BE2C (cell line): ENCODE measurements around the gene CMC2.

Experiments used
- DNase-seq: peaks from one replicate; pipeline ENCODE4 v3.0.0-alpha.2; 2020
- H3K27me3 ChIP-seq: fragments of 250-450 bp; sonication (Bioruptor Pico); 2 replicates; pipeline ENCODE4 v1.5.1; 2020; ENCODE audit warnings: mild to moderate bottlenecking
- H3K36me3 ChIP-seq: fragments of 250-450 bp; sonication (Bioruptor Pico); 2 replicates; pipeline ENCODE4 v1.5.1; 2020; ENCODE audit warnings: mild to moderate bottlenecking
- H3K4me1 ChIP-seq: fragments of 250-450 bp; sonication (Bioruptor Pico); 2 replicates; pipeline ENCODE4 v1.5.1; 2020
- H3K4me3 ChIP-seq: 2 replicates; pipeline ENCODE4 v1.5.1; 2011; ENCODE audit warnings: low read depth, low read length
- H3K9me3 ChIP-seq: fragments of 250-450 bp; sonication (Bioruptor Pico); 2 replicates; pipeline ENCODE4 v1.5.1; 2020
- TF ChIP-seq, protein P1 (sequence below): IDR thresholded peaks from 2 replicates; pipeline ENCODE4 v1.5.1; 2012; ENCODE audit warnings: mild to moderate bottlenecking, low read depth, low read length

CMC2 gene

DNA sequence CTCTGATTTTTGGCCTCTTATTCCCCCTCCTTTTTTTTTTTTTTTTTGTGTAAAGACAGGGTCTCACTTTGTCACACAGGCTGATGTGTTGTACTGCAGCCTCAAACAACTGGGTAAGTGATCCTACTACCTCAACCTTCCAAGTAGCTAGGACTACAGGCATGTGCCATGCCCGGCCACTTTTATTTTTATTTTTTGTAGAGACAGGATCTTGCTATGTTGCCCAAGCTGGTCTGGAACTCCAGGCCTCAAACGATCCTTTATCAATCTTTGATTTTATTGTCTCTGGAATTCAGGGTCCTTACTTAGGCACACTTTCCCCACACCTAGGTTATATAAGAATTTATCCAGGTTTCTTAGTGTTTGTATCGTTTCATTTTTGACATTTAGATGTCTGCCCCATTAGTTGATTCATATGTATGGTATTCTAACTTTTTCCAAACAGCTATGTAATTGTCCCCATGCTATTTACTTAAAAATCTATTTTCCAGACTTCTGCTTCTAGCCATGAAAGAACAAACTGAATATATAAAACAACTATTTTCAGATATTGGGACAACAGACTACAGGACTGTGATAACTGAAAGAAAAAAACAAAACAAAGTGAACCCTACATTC, 13.9 kb downstream of the CMC2 start:
- no peak for DNase-seq
- Histone ChIP-seq H3K27me3 (no peaks in the 10 kb centered on the region), H3K4me1 (no peaks in the 10 kb centered on the region), H3K4me3 (no peak overlapping the region), H3K36me3 (no peaks in the 10 kb centered on the region; the same call in 1 of the 2 replicates), H3K9me3 (no peaks in the 10 kb centered on the region)
- TF ChIP-seq, protein P1, sequence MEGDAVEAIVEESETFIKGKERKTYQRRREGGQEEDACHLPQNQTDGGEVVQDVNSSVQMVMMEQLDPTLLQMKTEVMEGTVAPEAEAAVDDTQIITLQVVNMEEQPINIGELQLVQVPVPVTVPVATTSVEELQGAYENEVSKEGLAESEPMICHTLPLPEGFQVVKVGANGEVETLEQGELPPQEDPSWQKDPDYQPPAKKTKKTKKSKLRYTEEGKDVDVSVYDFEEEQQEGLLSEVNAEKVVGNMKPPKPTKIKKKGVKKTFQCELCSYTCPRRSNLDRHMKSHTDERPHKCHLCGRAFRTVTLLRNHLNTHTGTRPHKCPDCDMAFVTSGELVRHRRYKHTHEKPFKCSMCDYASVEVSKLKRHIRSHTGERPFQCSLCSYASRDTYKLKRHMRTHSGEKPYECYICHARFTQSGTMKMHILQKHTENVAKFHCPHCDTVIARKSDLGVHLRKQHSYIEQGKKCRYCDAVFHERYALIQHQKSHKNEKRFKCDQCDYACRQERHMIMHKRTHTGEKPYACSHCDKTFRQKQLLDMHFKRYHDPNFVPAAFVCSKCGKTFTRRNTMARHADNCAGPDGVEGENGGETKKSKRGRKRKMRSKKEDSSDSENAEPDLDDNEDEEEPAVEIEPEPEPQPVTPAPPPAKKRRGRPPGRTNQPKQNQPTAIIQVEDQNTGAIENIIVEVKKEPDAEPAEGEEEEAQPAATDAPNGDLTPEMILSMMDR = no peak

DNA sequence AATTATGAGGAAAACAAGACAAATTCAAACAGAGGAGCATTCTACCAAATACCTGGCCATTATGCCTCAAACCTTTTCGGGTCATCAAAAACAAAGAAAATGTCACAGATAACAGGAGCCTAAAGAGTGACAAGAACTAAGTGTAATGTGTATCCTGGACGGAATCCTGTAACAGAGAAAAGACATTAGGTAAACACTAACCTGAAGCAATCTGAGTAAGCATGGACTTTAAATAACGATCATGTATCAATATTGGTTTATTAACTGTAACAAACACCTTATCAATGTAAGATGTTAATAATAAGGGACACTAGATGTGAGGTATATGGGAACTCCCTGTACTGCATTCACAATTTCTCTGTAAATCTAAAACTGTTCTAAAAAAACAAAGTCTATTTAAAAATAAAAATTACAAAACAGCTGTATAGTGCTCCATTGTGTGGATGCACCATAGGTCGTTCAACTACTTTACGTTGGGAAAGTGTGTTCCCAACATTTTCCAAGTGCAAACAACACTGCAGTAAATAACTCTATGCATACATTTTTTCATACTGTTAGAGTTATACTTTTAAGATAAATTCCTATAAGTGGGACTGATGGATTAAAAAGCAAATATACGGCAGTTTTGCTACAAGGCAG, 14.8 kb downstream of the CMC2 start:
- Histone ChIP-seq H3K36me3 (no peaks in the 10 kb centered on the region; the same call in 1 of the 2 replicates), H3K4me3 (no peak overlapping the region), H3K4me1 (no peaks in the 10 kb centered on the region; the same call in 1 of the 2 replicates), H3K9me3 (no peaks in the 10 kb centered on the region), H3K27me3 (no peaks in the 10 kb centered on the region)
- DNase-seq = no peak
- TF ChIP-seq, protein P1 = no peak

DNA sequence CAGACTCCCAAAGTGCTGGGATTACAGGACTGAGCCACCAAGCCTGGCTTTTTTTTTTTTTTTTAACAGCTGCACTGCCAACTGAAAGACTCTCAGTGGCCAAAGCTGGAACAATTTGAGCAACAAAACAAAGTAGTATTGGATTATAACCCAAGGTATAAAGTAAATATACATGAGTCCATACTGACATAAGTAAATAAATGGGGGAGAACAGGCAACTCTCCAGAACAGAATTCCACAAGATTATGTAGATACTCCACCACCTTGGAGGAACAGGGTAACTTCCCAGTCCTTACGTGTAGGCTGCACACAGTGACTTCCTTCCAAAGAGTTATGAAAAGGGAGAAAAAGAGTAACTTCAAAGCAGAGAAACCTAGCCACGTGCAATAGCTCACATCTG, 15.7 kb downstream of the CMC2 start:
- DNase-seq = no peak
- no peaks in the 10 kb centered on the region for H3K9me3 ChIP-seq
- H3K4me3 ChIP-seq = no peak overlapping the region
- TF ChIP-seq, protein P1 = no peak
- H3K4me1 ChIP-seq = no peaks in the 10 kb centered on the region; the same call in 1 of the 2 replicates
- no peaks in the 10 kb centered on the region; the same call in 1 of the 2 replicates for H3K36me3 ChIP-seq
- H3K27me3 ChIP-seq = no peaks in the 10 kb centered on the region

DNA sequence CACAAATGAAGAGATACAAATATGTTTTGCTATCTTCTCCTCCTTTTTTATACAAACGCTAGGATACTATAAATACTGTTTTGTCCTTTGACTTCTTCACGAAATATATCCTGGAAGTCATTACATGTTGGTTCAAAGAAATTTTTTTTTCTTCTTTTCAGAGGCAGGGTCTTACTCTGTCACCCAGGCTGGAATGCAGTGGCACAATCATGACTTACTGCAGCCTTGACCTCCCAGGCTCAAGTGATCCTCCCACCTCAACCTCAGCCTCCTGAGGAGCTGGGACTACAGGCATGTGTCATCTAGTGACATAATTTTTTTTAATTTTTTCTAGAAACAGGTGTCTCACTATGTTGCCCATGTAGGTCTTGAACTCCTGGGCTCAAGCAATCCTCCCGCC, 16.1 kb downstream of the CMC2 start:
- Histone ChIP-seq H3K36me3 (no peaks in the 10 kb centered on the region; the same call in 1 of the 2 replicates), H3K4me3 (no peak overlapping the region), H3K9me3 (no peaks in the 10 kb centered on the region), H3K27me3 (no peaks in the 10 kb centered on the region), H3K4me1 (no peaks in the 10 kb centered on the region; the same call in 1 of the 2 replicates)
- DNase-seq = no peak
- TF ChIP-seq, protein P1 = no peak

DNA sequence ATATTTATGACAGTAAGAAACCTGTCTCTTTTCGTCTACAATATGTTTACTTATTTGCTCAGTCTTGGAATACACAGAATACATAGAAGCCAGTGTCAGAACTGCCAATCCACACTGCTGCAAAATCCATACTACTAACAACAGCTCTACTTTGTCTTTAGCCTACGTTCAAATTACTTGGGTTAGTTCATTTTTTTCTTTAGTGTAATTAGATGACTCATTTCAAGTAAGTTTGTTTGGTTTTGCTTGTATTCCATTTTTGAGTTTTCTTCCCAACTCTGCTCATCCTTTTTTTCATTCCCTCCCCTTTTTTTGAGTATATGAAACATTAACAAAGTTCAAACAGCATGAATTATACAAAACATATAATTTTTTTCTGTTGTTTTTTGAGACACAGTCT, 16.9 kb downstream of the CMC2 start:
- no peak for DNase-seq
- no peaks in the 10 kb centered on the region; the same call in 1 of the 2 replicates for H3K36me3 ChIP-seq
- no peak overlapping the region for H3K4me3 ChIP-seq
- no peaks in the 10 kb centered on the region for H3K27me3 ChIP-seq
- no peaks in the 10 kb centered on the region; the same call in 1 of the 2 replicates for H3K4me1 ChIP-seq
- TF ChIP-seq, protein P1 = no peak
- no peaks in the 10 kb centered on the region for H3K9me3 ChIP-seq

DNA sequence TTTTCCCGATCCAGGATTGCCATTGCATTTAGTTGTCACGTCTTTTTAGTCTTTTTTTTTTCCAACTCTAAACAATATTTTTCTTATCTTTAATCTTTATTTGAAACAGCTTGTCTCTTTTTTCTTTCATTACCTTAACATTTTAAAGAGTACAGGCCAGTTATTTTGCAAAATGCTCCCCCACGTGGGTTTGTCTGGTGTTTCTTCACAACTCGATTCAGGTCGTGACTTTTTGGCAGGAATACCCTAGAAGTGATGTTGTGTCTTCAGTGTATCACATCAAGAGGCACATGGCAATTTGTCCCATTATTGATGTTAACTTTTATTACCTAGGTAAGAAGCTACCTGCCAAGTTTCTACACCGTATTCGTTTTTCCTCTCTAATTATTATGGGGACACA, 17.9 kb downstream of the CMC2 start:
- H3K36me3 ChIP-seq = no peaks in the 10 kb centered on the region; the same call in 1 of the 2 replicates
- DNase-seq = no peak
- no peaks in the 10 kb centered on the region for H3K9me3 ChIP-seq
- no peak overlapping the region for H3K4me3 ChIP-seq
- TF ChIP-seq, protein P1 = no peak
- H3K4me1 ChIP-seq = no peaks in the 10 kb centered on the region; the same call in 1 of the 2 replicates
- H3K27me3 ChIP-seq = no peaks in the 10 kb centered on the region
